UCSD-AML1 (cell line): ENCODE results near the gene CRTAC1.
A peak's percentile ranks its signal among the peaks of the same experiment; 100 is the strongest.

ENCODE experiments used
- DNase-seq: peaks from one replicate; lab custom pipeline; 2025; ENCODE audit not compliant: unreplicated experiment; lab: John Stamatoyannopoulos, UW

CRTAC1 gene

DNA sequence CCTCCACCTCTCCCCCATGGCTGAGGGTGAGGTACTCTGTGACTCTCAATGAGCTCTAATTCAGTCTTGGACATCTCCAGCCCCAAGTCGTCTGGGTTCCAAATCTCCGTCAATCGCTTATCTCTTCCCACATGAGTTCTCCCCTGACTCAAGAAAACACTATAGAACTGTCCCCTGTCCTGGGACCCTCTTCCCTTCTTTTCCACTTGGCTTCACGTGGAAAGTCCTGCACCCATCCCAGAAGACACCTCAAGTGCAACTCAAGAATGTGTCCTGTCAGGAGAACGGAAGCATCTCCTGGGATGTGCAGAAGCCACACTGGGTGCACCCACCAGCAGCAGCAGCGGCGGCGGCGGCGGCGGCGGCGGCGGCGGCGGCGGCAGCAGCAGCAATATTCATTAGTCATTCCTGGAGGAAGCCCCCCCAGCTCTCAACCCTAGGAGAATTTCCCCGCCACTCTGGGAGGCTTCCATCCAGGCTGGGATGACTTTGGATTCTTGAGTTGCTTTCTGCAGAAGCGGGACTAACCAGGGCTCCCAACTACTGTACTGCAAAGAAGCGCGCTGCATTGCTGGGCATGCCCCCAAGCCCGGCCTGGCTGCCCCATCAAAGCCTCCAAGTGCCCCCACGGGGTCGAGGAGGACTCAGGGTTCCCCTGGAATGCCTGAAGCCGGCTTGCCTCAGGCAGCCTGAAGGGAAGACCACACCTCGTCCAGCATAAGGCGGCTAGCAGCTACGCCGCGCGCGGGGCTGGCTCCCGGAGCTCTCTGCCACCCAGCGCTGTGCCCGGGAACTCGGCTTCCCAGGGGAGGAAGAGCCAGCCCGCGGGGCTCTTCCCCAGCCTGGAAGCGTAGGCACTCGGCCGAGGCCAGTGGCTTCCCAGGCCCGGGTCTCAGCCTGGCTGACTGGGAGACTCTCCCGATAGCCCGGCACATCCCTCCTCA lies 1.0 kb downstream of the CRTAC1 start:
- no peak for DNase-seq

DNA sequence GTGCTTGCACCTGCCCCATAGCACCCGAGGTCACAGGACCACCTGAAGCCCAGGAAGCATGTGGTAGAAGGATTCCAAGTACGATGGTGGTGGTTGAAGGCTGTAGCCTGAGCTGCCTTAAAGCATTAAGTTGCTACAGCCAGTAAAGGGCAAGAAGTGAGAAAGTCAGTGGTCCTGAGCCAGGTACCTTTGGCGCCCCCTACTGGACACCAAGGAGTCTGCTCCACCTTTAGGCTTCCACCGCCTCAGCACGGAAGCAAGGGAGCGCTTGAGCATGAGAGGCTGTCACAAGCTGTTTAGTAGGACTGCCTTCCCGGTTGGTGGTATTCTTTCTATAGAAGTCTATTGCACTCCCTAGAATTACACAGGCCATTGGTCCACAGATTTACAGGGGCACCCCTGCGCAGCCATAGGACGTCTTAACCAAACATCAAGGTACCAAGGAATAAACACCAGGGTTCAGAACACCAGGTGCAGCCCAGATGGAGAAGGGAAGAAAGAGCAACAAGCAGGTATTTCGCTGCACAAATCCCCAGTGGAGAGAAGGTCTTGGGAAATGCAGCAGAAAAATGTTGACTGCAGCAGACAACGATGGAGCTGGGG lies 2.2 kb downstream of the CRTAC1 start:
- peak; percentile 45 for DNase-seq

DNA sequence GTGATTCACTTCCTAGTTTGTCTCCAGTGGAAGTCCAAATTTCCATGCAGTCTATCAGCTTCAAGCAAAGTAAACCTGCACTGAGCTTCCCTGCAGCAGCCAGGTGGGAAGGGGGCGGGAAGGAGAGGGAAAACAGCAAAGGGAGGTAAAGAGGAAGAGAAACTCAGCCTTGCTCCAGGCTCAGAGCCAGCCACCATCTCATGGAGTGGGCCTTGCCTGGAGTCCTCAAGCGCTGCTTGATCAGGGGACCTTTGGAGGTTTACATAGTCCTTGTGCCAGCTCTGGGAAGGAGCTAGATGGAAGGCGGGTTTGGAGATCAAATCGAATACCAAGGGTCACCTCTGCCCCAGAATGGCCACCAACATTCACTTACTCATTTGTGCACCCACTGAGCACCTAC lies 7.4 kb downstream of the CRTAC1 start:
- no peak for DNase-seq

GRCh38 chr10:98020784-98021183 lies 9.6 kb downstream of the CRTAC1 start:
- no peak for DNase-seq

DNA sequence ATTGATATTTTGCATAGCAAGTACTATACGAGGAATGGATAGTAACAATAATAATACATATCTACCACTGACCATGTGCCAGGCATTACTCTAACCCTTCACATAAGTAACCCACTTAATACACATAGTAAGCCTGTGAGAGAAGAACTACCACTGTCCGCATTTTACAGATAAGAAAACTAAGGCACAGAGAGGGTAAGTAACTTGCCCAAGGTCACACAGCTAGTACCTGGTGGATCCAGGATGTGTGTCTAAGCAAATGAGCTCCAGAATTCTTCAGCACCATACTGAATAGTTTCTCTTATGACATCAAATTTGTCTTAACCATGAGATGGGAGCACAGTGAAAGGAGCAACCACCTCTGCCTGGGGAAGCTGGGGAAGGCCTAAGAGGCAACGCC lies 10.2 kb downstream of the CRTAC1 start:
- DNase-seq, result no peak

DNA sequence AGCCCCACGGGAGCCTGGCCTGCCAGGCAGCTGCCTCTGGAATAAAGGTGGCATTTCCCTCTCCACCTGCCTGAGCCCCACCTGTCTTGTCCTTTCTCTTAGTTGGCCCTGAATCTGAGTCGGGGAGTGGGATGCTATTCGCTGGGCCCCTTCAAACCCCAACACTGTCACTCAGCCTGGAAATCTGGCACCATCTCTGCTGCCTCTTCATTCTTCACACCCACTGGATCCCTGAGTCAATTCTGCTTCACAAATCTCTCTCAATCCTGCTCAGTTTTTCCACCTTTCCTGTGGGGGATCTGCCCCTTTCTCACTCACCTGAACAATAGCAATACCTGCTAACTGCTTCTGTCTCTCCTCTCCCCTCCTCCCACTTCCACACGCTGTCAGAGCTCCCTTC lies 10.6 kb downstream of the CRTAC1 start:
- DNase-seq, result no peak

DNA sequence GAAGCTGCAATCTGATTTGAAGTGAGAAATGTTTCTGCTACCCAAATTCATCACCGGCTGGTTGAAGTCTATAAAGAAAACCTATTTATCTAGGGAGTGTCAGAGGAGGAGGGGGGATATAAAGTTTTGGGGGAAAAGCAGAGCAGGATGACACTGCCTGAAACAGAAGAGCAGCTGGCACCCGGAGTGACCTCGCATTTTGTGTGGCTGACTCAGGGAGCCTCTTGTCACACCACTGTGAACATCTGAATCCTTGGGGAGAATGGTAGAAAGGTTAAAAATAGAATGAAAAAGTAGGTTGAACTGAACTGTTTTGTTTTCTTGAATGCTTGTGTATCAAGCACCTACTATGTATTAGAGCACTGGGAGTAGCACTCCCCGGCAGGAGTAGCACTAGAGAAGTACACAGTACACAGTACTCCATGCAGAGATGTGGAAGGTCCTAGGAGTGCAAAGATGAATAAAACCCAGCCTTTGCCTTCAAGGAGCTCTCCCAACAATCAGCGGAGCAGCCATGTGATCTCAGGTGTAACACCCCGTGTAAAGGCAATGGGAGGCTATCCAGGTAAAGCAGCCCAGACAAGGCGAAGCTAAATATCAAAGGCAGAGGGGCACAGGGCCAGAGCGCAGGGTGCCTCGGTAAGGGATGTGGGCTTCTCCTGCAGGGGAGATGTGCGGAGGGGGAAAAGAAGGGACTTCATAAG lies 13.5 kb downstream of the CRTAC1 start:
- DNase-seq, result no peak

GRCh38 chr10:98013776-98014175 lies 16.6 kb downstream of the CRTAC1 start:
- no peak for DNase-seq

DNA sequence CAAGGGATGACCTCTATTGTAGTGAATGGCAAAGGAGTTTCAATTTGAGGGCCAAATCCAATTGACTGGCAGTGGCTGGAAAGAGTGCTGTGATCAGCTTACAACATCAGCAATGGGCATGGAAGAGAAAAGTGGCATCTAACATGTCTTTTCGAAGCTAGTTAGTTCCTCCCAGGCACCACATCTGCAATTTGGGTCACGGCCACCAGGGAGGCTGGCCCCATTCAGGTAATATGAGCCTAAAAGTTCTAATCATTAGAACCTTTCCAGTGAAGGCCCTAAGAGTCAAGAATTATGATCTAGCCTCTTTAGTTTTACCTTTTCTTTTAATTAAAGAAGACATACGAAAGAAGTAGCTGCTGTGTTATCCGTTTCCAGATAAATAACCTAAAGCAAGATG lies 17.3 kb downstream of the CRTAC1 start:
- no peak for DNase-seq

- no peak for DNase-seq
Measured at GRCh38 chr10:98012644-98013043, 17.8 kb downstream of the CRTAC1 start.

DNA sequence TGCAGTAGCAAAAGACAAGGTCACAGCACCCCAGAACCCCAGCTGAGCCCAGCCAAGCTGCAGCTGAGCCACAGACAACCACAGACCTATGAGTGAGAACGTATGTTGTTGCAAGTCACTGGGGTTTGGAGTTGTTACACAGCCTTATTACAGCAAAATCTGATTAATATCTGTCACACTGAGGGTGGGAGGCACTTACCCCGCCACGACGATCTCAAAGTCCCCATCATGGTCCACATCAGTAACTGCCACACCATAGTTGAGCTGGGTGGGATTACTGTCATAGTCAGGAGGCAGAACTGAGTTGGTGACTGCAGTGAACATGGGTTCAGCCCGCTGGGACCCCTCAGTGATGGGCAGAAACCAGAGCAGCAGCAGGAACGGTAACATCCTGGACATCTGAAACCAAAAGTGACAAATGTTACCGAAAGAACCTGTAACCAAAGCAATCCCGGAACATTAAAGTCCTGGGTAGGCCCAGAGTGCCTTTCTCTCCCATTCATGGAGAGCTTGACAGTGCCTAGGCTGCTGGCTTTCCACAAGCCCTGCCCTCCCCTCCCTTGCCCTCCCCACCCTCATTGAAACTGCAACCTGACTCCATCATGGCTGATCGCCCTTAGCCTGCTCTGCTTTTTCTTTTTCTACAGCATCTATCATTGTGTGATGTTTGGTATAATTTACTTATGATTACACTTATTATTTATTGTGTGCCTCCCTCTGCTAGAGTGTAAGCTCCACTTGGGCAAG lies 19.3 kb downstream of the CRTAC1 start:
- no peak for DNase-seq

DNA sequence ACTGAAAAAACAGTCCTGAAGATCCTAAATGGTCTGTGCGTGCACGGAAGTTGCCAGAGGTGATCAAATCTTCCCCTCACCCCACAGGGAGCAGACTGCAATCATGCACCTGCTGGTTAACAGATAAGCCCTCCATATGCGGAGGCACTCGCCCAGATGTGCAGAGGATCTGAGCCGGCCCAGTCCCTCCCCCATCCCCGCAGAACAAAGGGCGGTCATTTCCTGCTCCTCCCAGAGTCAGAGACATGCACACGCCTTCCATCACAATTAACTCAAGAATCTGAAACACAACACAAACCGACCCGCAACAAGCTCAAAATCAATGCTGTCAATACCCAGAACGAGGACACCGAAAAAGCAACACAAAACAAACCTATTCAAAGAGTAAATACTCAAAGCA lies 24.2 kb downstream of the CRTAC1 start:
- DNase-seq, result no peak

GRCh38 chr10:98001736-98002135 lies 28.7 kb downstream of the CRTAC1 start:
- DNase-seq, result no peak

- no peak for DNase-seq
Measured at GRCh38 chr10:98000346-98000745, 30.1 kb downstream of the CRTAC1 start.

DNA sequence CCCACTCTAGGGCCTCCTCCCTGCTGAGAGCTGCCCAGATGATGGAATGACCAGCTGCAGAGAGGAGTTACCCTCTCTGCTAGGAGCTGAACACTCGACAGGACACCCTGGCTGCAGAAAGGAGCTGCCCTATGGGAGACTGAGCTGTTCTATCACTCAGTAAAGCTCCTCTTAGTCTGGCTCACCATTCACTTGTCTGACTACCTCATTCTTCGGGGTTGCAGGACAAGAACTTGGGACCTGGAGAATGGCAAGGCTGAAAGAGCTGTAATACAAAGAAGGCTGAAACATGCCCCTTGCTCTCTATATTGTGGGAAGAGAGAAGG lies 30.5 kb downstream of the CRTAC1 start:
- no peak for DNase-seq

DNA sequence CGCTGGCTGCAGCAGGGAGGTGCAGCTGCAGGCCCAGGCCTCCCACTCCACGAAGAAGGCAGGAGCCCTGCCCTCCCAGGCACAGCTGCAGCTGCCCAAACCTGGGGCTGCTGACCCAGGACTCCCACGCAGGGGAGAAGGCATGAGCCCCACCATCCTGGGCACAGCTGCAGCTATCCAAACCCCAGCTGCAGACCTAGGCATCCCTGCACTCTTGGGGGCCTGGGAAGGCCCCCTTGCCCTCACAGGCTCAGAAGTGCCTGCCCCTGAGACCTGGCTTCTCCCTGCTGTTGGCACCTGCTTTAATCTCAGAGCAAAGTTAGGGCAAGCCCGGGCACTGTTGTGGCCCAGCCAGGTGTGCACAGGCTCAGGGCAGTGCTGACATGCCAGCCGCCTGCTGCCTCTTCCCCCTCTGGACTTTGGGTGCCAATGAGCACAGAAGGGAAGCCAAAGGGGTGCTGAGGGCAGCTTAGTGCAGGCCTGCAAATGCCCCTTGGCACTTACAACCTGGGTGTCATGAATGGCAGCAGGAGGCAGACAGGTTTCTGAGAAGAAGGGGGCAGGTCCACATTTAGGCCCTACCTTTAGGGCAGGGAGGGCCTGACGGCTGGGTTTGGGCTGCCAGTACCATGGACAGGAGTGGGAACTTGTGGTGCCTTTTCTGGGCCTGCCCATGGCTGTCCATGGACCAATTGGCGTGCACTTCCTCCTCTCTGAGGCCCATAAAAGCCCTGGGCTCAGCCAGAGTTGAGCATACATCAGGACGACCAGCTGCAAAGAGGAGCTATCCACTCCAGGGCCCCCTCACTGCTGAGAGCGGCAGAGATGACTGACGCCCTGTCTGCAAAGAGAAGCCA lies 31.1 kb downstream of the CRTAC1 start:
- DNase-seq, result no peak

DNA sequence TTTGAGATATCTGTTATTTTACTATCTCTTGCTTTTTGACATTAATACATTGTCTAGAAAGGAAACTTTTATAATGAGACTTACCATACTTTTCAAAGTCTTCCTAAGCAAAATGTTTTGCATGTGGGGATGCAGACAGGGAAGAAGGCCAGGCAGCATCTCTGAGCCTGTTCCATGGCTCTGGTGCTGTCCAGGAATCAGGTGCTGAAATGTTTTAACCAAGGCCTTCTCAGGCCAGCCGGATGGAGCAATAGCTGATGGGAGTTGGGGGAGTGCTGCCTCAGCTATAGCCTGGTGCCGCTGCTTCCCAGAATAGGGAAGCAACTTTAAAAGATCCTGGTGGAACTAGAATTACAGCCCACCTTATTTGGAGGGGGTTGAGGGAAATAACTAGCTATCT lies 38.5 kb downstream of the CRTAC1 start:
- no peak for DNase-seq

DNA sequence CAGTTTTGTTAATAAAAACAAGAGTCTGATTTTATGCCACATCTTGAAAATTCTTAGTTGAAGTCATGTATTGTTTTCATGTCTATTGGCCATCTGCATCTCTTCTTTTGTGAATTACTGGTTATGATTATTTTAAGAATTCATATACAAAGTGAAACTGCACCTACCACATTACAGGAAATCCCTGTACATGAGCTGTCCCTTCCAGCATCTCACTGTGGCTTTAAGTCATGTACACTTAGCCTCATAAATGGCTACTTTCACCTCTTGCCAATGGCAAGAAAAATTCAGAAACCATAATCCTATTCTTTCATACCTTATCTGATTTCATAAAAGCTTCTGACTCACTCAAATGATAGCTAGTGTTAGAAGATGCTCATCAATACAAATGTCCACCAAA lies 48.6 kb downstream of the CRTAC1 start:
- DNase-seq, result no peak

GRCh38 chr10:97977673-97978072 lies 52.7 kb downstream of the CRTAC1 start:
- DNase-seq, result no peak

GRCh38 chr10:97975598-97975997 lies 54.8 kb downstream of the CRTAC1 start:
- DNase-seq, result no peak
